Suprapubic skin (tissue), 3 donors: ENCODE results near the gene KLK2.

Source experiments
- CTCF ChIP-seq, 2 donors: fragments of 200-600 bp in 1 of 2; fragments of 450-650 bp in 1 of 2; sonication (generic) in 1 of 2; IDR thresholded peaks; one replicate each; pipeline ENCODE4 v1.5.1; 2016 to 2019; ENCODE audit warnings: antibody characterized with exemption in 2 of 2, mild to moderate bottlenecking in 1 of 2, moderate library complexity in 1 of 2
- EP300 ChIP-seq: sonication (generic); formaldehyde crosslinking; IDR thresholded peaks from one replicate; pipeline ENCODE4 v1.6.1; 2017; ENCODE audit warnings: antibody characterized with exemption
- POLR2A ChIP-seq, 2 donors: fragments of 450-650 bp; IDR thresholded peaks; one replicate each; pipeline ENCODE4 v1.6.1; 2017; ENCODE audit warnings: antibody characterized with exemption in 2 of 2, mild to moderate bottlenecking in 2 of 2, moderate library complexity in 2 of 2

- TF ChIP-seq CTCF (IDR thresholded peaks at IDR 0.05) (no peak), POLR2A (IDR thresholded peaks at IDR 0.05) (no peak), EP300 (no peak)
These were observed 30.0 kb upstream of the KLK2 start for GRCh38 chr19:50843205-50843604.
